NCI-H1092 (cell line): ENCODE data around the gene MAGI2.
"Not testable (repeated sequence)": the region's sequence is repeated elsewhere in the genome, so short reads cannot be mapped to it uniquely, and the experiment has no call there.

Experiments used
- DNase-seq: peaks from one replicate; lab custom pipeline; 2025; lab: John Stamatoyannopoulos, UW

Gene MAGI2

GRCh38 chr7:78024591-78024990 is 1428.9 kb downstream of the MAGI2 start:
- DNase-seq = no peak

DNA sequence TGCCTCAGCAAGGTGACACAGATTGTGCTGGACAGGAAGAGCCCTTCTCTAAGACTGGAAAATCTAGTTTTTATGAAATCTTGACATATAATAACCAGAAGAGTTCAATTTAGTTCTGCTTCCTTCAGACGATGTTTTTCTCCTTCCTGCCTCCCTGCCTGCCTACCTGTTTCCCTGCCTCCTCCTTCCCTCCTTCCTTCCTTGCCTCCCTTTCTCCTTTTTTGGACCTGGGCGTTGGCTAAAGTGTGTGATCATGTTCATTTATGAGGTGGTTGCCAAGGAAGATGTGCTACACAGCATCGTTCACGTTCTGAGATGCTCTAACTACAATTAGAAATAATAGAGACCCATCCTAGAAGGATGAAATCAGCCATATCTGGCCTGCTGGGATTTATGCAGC is 1430.3 kb downstream of the MAGI2 start:
- DNase-seq = no peak

GRCh38 chr7:78022165-78022564 is 1431.3 kb downstream of the MAGI2 start:
- no peak for DNase-seq

DNA sequence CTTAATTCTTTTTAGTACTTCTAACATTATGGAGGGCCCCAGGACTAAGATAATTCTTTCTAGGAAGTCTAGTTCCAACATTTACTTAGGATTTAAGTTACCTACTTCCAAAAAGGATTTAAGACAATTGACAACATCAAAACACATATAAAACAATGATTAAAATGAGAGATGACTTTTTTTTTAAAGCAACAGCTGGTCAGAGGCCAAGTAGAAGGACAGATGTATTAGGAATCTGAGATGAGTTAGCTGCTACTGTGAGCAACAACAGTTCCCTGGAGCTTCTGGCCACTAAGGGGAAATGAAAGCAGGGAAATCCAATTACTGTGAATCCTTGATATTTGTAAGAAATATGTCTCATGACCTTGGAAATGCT is 1432.6 kb downstream of the MAGI2 start:
- DNase-seq = no peak

- peak; percentile 70 for DNase-seq
Observed at GRCh38 chr7:78020136-78020873, 1433.2 kb downstream of the MAGI2 start.

GRCh38 chr7:78019447-78020135 is 1433.9 kb downstream of the MAGI2 start:
- peak; percentile 89 for DNase-seq

DNA sequence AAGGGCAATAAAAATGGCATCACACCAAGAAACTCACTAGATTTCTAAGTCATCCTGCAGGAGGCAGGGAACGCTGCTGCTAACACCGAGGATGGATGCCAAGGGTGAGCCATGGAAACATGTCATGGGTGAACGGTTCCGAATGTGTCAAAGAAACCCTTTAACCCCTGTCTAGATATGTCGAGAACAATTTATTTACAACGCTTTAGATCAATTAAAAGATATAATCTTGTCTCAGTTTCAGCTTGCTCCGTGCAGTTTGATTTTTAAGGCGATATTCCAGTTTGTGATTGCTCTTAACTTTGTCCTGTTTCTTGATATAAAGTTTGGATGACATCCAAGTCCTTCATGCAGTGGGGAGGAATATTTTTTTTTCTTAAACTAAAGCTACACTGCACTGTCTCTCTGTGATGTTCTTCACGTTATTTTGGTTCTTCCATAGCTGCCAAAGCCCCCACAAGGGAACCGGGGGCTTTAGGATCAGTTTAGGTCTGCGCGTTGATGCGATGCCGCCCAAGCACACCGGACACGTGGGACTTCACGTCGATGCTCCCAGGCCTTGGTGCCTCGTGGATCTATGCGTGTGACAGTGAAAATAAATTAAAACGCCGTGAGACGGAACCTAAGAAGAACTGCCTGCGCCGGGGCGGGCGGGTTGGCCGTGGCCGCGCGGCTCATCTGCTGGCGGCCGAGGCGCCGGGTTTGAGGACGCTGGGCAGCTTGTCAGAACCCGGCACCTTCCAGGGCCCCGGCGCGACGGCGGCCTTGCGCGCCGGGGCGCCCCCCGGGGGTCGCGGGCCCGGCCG is 1434.6 kb downstream of the MAGI2 start:
- peak; percentile 42 for DNase-seq

DNA sequence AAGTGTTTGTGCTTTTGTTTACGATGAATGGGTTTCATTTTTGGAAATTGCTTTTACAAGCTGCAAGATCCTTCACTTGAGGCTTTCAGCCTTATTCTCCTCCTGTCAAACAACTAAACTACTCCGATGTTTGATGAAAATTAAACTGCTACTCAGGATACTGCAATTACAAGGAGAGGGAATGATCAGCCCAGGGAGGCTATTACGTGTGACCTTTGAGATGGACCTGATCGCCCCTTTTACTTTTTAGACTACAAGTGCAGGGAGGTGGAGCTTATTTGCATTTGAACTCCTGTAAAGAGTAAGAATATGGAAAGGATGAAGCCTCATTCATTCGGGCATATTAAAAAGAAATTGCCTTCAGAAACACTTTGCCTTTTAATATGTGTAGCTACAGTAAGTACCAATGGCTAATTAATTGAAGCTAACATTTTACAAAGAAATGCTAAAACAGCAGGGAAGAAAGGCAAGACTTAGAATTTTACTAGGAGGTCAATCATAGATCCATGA is 1435.8 kb downstream of the MAGI2 start:
- no peak for DNase-seq

GRCh38 chr7:78015574-78016260 is 1437.8 kb downstream of the MAGI2 start:
- DNase-seq = no peak

- no peak for DNase-seq
Observed at GRCh38 chr7:78014401-78014800, 1439.1 kb downstream of the MAGI2 start.

DNA sequence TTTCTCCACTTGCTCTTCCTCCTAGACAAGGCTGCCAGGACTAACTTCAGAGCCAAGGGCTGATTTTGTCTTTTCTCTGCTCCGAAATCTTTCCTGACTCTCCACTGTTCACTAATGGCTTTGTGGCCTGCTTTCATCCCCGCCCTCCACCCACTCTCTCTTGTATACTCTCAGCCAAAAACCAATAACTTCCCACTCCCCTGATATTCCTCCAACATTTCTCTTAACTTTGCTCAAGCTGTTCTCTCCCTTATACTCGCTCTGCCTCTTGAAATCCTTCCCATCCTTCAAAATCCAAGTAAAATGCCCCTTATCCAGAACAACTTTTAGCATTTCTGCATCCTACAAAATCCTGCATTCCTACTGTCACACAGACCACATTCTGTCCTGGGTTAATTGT is 1440.1 kb downstream of the MAGI2 start:
- DNase-seq = no peak

DNA sequence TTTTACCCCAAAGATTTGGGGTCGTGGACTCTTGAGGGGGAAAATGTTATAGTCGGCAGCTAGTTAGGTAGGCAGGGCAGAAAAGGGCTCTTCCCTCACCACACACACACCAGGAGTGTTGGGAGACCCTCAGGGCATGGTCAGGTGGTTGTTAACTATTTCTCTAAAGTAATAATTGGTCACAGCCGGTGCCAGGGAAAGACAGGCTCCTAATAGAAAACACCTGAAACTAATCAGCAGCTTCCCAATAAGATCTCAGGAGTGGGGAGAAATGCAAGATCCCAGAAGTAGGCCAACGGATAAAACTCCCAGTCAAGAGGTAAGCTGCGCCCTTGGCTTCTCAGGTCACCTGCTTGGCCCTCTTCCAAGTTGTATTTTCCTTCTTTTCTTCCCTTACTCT is 1441.8 kb downstream of the MAGI2 start:
- DNase-seq = no peak

DNA sequence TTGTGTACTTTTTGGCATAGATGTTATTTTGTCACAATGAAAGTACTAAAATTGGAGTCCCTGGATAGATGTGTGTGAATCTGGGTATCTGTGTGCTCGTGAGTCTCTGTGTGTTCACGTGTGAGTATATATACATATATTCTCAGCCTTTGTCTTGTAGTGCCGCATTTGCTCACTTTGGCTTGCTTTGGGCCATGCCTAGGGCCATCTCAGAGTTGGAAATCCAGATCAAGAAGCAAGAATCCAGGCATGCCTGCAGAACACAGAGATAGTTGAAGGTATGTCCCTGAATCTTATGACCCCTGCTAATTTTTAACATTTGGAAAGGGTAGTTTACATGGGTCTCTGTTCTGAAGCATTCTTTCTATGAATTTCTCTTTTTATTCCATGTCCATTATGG is 1446.2 kb downstream of the MAGI2 start:
- no peak for DNase-seq

GRCh38 chr7:78006063-78006755 is 1447.3 kb downstream of the MAGI2 start:
- no peak for DNase-seq

- no peak for DNase-seq
Observed at GRCh38 chr7:78002715-78003114, 1450.8 kb downstream of the MAGI2 start.

DNA sequence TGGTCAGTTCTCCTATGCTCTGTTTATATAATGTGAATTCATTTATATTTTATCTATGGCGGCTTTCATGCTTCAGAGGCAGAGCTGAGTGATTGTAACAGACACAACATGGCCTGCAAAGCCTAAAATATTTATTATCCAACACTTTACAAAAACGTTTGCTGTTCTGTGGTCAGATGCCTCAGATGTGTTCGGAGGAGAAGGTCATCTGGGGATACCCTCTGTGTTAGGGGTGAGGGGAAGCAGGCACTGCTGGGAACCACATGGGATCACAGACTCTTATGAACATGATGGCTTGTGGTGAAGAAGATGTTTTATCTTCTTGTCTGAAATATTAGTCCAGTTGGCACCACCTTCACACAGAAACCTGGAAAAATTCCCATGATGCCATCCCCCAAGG is 1451.4 kb downstream of the MAGI2 start:
- no peak for DNase-seq

DNA sequence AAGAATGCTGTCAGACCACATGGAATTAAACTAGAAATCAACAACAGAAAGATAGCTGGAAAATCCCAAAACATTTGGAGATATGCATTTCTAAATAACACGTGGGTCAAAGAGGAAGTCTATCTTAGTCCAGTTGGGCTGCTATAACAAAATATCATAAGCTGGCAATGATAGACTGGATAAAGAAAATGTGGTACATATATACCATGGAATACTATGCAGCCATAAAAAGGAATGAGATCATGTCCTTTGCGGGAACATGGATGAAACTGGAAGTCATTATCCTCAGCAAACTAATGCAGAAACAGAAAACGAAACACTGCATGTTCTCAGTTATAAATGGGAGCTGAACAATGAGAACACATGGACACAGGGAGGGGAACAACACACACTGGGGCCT is 1454.3 kb downstream of the MAGI2 start:
- DNase-seq = not testable (repeated sequence)

DNA sequence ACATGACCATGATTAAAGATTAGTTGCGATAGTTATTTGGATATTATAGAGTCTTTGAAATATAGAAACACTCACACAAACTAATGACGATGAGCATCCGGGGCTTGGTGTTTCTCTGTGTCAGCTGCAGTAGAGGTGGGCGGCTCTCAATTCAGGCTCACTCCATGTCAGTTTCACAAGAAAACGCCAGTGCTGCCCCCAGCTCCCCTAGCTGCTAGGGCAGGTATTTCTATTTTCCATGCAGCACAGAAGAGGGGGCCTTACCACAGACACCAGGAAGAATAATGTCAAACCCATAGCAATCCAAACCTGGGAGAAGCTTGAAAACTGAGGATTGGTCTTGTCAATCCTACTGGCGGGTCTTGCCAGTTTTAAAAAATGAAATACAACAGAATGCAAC is 1457.8 kb downstream of the MAGI2 start:
- DNase-seq = no peak

GRCh38 chr7:77993838-77994237 is 1459.6 kb downstream of the MAGI2 start:
- DNase-seq = no peak

GRCh38 chr7:77991656-77992055 is 1461.8 kb downstream of the MAGI2 start:
- no peak for DNase-seq

DNA sequence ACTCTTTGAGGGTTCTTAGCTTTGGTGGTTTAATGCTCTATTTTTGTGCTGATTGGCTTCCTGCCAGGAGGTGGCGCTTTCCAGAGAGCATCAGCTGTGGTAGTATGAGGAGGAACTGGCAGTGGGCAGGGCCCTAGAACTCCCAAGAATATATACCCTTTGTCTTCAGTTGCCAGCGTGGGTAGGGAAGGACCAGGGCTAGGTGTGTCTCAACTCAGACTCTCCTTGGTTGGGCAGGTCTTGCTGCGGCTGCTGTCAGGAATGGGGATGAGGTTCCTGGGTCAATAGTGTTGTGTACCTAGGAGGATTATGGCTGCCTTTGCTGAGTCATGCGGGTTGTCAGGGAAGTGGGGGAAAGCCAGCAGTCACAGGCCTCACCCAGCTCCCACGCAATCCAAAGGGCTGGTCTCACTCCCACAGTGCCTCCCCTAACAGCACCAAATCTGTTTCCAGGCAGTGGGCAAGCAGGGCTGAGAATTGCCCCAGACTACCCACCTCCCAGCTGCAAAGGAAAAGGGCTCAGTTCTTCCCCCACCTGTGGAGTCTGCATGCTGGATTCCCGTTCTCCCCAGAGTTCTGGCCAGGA is 1463.4 kb downstream of the MAGI2 start:
- DNase-seq = peak; percentile 1
